Measurements from ENCODE around the gene SPATA3. TPM values are rescaled to one million over a fixed set of nuclear protein-coding genes. Genes with fewer than 3 reads are reported as not detected.
A peak's percentile ranks its signal among the peaks of the same experiment; 100 is the strongest.

The SPATA3 gene
- total and polyA plus RNA-seq, 2 of the 13 experiments (the other 11 are each of a cell fraction or from before 2014, with no cell fraction given) = not detected

DNA sequence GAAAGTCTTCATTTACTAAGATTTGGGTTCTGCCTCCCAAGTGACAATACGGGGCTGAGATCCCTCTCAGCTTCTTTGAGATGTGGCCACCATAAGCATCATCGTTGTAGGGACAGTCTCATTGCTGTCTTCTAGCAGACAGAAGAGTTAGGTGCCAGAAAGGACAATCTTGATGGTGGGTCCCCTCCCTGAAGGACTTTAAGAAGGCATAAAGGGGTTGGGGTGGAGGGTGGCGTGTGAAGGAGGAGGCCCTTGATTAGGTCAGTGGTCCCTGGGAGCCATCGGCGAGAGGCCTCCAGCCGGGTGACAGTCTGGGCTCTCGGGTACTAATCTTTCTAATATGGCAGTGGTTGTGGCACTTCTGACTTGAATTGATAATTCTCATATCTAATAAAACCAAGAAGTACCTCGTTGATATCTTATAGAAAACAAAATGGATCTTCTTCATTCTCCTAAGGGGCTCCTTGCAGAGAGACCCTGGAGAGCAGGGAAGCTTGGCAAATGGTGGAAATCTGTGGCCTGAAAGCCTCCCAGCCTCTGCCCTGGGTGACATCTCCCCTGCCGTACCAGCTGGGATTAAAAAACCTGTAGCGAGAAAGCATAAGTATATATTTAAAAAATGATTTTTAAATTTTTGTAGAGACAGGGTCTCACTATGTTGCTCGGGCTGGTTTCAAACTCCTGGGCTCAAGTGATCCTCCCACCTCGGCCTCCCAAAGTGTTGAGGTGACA, 53.5 kb downstream of the SPATA3 start (continued):
- TF ChIP-seq, protein P1, sequence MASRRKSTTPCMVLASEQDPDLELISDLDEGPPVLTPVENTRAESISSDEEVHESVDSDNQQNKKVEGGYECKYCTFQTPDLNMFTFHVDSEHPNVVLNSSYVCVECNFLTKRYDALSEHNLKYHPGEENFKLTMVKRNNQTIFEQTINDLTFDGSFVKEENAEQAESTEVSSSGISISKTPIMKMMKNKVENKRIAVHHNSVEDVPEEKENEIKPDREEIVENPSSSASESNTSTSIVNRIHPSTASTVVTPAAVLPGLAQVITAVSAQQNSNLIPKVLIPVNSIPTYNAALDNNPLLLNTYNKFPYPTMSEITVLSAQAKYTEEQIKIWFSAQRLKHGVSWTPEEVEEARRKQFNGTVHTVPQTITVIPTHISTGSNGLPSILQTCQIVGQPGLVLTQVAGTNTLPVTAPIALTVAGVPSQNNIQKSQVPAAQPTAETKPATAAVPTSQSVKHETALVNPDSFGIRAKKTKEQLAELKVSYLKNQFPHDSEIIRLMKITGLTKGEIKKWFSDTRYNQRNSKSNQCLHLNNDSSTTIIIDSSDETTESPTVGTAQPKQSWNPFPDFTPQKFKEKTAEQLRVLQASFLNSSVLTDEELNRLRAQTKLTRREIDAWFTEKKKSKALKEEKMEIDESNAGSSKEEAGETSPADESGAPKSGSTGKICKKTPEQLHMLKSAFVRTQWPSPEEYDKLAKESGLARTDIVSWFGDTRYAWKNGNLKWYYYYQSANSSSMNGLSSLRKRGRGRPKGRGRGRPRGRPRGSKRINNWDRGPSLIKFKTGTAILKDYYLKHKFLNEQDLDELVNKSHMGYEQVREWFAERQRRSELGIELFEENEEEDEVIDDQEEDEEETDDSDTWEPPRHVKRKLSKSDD (CRISPR knock-in tag; IDR thresholded peaks at IDR 0.05; ENCODE audit: low read depth) = no peak
- TF ChIP-seq, protein P2, sequence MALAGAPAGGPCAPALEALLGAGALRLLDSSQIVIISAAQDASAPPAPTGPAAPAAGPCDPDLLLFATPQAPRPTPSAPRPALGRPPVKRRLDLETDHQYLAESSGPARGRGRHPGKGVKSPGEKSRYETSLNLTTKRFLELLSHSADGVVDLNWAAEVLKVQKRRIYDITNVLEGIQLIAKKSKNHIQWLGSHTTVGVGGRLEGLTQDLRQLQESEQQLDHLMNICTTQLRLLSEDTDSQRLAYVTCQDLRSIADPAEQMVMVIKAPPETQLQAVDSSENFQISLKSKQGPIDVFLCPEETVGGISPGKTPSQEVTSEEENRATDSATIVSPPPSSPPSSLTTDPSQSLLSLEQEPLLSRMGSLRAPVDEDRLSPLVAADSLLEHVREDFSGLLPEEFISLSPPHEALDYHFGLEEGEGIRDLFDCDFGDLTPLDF (CRISPR knock-in tag; IDR thresholded peaks at IDR 0.05) = no peak
- TF ChIP-seq, protein P3, sequence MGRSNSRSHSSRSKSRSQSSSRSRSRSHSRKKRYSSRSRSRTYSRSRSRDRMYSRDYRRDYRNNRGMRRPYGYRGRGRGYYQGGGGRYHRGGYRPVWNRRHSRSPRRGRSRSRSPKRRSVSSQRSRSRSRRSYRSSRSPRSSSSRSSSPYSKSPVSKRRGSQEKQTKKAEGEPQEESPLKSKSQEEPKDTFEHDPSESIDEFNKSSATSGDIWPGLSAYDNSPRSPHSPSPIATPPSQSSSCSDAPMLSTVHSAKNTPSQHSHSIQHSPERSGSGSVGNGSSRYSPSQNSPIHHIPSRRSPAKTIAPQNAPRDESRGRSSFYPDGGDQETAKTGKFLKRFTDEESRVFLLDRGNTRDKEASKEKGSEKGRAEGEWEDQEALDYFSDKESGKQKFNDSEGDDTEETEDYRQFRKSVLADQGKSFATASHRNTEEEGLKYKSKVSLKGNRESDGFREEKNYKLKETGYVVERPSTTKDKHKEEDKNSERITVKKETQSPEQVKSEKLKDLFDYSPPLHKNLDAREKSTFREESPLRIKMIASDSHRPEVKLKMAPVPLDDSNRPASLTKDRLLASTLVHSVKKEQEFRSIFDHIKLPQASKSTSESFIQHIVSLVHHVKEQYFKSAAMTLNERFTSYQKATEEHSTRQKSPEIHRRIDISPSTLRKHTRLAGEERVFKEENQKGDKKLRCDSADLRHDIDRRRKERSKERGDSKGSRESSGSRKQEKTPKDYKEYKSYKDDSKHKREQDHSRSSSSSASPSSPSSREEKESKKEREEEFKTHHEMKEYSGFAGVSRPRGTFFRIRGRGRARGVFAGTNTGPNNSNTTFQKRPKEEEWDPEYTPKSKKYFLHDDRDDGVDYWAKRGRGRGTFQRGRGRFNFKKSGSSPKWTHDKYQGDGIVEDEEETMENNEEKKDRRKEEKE (IDR thresholded peaks at IDR 0.05) = no peak
- TF ChIP-seq, protein P4, sequence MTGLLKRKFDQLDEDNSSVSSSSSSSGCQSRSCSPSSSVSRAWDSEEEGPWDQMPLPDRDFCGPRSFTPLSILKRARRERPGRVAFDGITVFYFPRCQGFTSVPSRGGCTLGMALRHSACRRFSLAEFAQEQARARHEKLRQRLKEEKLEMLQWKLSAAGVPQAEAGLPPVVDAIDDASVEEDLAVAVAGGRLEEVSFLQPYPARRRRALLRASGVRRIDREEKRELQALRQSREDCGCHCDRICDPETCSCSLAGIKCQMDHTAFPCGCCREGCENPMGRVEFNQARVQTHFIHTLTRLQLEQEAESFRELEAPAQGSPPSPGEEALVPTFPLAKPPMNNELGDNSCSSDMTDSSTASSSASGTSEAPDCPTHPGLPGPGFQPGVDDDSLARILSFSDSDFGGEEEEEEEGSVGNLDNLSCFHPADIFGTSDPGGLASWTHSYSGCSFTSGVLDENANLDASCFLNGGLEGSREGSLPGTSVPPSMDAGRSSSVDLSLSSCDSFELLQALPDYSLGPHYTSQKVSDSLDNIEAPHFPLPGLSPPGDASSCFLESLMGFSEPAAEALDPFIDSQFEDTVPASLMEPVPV (CRISPR knock-in tag; IDR thresholded peaks at IDR 0.05) = 0 out of 2 replicates have a peak, but pooled peaks have one; percentile 12
- TF ChIP-seq ELF4 (CRISPR knock-in tag; IDR thresholded peaks at IDR 0.05; ENCODE audit: borderline replicate concordance) = peak; percentile 36; the same call in 1 of the 2 replicates
- no peak for TF ChIP-seq ZNF44 (CRISPR knock-in tag; IDR thresholded peaks at IDR 0.05)
- no peak for TF ChIP-seq ZNF614 (CRISPR knock-in tag; IDR thresholded peaks at IDR 0.05; ENCODE audit: borderline replicate concordance)
- no peak for TF ChIP-seq ZNF841 (CRISPR knock-in tag; IDR thresholded peaks at IDR 0.05; ENCODE audit: borderline replicate concordance)
- 0 out of 2 replicates have a peak, but pooled peaks have one; percentile 30 for TF ChIP-seq ZNF383 (CRISPR knock-in tag; IDR thresholded peaks at IDR 0.05; ENCODE audit: borderline replicate concordance)
- TF ChIP-seq ZC3H4 (CRISPR knock-in tag; IDR thresholded peaks at IDR 0.05; ENCODE audit: borderline replicate concordance) = peak; percentile 86
- peak; percentile 59; the same call in 1 of the 2 replicates for TF ChIP-seq ZNF431 (CRISPR knock-in tag; IDR thresholded peaks at IDR 0.05; ENCODE audit: borderline replicate concordance, low read depth)
- TF ChIP-seq, protein P5, sequence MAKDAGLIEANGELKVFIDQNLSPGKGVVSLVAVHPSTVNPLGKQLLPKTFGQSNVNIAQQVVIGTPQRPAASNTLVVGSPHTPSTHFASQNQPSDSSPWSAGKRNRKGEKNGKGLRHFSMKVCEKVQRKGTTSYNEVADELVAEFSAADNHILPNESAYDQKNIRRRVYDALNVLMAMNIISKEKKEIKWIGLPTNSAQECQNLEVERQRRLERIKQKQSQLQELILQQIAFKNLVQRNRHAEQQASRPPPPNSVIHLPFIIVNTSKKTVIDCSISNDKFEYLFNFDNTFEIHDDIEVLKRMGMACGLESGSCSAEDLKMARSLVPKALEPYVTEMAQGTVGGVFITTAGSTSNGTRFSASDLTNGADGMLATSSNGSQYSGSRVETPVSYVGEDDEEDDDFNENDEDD (CRISPR knock-in tag; IDR thresholded peaks at IDR 0.05; ENCODE audit: borderline replicate concordance) = no peak
- 0 out of 2 replicates have a peak, but pooled peaks have one; percentile 21 for TF ChIP-seq ZBTB7A (CRISPR knock-in tag; IDR thresholded peaks at IDR 0.05)
- TF ChIP-seq NFIB (CRISPR knock-in tag; IDR thresholded peaks at IDR 0.05; ENCODE audit: borderline replicate concordance) = no peak
- TF ChIP-seq NFIC (IDR thresholded peaks at IDR 0.05; ENCODE audit: low read length) = no peak
- peak; percentile 7 for TF ChIP-seq YY1 (IDR thresholded peaks at IDR 0.05; ENCODE audit: insufficient read depth, insufficient replicate concordance, low read depth, low read length)
